HG03442 (cell line): ENCODE results near the gene RFNG.

ENCODE experiments used
- ATAC-seq: cut with Tn5 transposase; IDR thresholded peaks from one replicate; pipeline ENCODE4 v1.9.1; 2021; ENCODE audit warnings: mild to moderate bottlenecking, moderate library complexity; ENCODE audit not compliant: unreplicated experiment

The RFNG gene

GRCh38 chr17:82089723-82090548 lies 38.3 kb upstream of the RFNG start:
- no peak for ATAC-seq

DNA sequence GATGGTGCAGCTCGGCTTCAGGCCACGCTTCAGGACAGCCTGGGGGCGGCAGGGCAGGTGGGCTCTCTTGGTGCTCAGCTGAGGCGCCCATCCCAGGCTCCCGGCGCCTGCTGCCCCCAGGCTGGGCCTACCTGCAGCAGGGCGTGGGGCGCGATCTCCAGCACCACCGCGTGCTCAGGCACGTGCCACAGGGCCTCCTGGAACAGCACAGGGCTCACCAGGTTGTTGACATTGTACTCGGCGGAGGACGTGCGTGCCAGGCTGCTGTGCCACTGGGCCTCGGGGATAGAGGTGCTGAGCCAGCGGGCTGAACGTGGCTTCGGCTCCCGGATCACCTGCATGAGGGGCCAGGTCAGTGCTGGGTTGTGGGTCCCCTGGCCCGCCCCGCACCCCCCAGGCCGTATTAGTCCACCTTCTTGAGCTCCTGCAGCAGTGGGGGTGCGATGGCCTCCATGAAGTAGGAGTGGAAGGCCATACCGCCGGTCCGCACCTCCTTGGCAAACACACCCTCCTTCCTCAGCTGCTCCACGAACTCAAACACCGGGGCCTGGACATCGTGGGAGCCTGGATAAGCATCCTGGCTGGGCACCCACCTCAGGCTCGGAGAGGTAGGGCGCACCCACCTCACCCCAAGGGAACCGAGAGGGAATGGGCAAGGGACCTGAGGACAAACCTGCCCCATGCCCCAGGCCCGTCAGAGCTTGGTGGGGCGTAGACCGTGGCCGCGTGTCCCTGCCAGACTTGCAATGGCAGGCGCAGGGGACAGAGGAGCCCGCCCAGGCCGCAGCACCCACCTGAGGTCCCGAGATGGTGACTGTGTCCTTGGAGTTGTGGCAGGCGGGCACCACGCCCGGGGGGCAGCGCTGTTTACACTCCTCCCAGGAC lies 37.5 kb upstream of the RFNG start:
- no peak for ATAC-seq

GRCh38 chr17:82087961-82088837 lies 36.6 kb upstream of the RFNG start:
- no peak for ATAC-seq

DNA sequence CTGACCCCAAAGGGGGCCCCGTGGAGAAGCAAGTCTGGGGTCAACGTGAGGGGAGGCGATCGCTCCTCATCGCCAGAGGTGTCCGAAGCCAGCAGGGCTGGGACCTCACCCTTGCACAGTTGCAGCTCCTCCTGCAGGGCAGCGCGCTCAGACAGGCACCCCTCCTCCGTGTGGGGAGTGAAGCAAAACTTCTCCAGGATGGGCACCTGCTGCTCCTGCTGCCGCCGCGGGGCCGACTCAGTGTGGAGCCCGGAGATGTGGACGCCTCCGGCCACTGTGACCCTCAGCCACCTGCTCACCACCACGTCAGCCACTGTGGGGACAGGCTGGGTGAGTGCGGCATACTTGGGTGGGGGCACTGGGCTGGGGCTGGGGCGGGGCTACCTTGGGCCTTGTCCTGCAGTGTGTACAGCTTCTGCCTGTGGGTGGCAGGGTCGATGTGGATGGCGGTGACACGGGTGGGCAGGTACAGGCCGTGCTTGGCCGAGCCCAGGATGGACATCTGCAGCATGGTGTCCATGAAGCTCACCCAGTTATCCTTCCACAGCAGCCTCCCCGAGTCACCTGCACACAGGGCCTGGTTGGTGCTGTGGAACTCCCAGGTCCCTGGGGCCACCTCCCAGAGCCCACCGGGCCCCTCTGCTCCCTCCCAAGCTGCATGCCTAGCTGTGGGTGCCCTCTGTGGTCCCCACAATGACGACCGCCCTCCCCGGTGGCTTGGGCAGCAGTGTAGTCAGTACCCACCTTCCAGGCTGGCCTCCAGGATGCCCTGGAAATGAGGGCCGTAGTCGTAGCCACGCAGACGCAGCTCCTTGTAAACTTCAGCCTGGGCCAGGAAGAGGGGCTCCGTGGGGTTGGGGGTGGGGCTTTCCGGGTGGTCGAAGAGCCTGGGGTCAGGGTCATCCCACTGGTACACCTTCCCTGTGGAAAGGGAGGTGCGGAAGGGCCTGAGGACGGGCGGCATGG lies 35.6 kb upstream of the RFNG start:
- ATAC-seq = no peak

- no peak for ATAC-seq
Observed at GRCh38 chr17:82085931-82086764, 34.5 kb upstream of the RFNG start.

DNA sequence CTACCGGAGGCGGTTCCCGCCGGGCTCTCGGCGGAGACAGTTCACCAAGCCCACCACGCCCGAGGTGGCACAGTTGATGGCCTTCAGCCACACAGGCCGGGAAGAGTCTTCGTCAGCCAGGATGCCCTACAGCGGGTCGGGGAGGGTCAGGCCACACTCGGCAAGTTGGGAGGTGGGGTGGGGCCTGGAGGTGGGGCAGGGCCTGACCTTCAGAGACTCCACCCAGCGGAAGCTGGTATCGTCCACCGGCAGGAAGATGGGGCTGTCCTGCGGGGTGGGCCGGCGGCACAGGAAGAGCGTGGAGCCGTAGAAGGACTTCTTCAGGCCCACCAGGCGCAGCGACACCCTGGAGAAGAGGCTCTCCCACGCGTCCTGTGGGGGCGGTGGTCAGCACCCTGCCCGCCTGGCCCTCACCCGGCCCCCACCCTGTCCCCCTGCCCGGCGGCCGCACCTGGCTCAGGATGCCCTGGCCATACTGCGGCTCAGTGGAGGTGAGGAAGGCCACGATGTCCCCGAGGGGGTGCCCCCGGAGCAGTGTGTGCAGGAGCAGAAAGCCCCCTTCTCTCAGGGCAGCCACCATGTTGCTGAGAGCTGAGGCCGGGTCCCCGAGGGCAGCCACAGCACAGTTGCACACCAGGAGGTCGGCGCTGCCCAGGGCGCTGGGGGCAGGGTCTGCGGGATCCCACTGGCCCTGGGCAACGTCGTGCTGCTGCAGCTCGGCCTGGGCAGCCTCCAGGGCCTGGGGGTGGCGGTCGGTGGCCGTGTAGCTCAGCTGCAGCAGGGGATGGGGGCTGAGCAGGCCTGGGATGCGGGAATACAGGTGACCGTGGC lies 33.6 kb upstream of the RFNG start:
- no peak for ATAC-seq

DNA sequence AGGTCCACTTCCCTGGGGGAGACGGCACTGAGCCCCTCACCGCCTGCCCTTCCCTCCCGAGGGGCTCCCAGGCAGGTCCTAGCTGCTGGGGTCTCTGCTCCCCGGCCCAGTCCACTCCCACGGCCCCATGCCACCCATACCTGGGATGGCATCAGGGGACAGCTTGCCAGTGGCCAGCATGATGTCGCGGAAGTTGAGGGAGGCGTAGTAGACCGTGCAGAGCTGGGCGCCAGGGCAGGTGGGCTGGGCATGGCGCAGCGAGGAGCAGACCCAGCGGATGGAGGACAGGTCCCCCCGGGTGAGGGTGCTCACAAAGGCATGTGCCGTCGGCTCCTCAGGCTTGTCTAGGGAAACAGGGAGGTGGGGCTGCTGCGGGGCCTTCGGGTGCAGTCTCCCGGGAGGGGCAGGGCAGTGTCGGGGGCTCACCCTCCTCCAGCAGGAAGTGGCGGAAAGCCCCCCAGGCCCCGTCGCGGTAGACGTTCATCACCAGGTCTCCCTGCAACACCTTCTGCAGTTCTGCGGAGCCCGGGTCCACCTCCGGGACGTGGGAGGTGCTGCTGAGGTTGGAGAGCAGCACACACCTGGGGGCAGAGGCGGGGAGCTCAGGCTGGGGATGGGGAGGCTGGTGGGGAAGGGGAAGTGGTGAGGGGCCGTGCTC lies 32.9 kb upstream of the RFNG start:
- no peak for ATAC-seq

DNA sequence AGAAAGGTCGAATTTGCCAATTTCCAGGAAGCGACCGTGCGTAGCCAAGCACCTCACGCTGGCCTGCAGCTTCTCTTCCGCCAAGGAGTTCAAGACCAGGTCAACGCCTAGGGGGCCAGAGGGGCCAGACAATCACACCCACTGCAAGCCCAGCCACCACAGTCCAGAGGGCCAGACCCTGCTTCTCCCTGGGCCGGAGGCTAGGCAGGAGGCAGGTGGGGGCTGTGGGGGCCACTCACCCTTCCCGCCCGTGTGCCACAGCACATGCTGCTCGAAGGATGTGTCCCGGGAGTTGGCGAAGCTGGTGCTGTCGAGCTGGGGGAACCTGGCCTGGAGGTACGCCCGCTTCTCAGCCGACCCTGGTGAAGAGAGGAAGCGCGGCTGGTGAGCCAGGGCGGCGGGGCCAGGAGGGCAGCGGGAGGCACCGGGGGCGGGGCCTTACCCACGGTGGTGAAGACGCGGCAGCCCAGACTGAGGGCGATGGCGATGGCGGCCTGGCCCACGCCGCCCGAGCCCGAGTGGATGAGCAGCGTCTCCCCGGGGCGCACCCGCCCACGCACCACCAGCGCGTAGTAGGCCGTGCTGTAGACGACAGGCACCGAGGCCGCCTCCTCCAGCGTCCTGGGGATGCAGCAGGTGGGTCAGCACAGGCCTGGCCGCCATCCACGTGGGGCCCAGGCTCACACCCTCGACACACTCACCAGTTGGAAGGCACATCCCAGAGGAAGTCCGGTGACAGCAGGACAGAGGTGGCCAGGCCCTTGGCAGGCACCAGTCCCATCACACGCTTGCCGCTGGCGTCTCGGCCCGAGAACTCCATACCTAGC lies 32.1 kb upstream of the RFNG start:
- ATAC-seq = no peak

- no peak for ATAC-seq
Observed at GRCh38 chr17:82083009-82083408, 31.4 kb upstream of the RFNG start.

- no peak for ATAC-seq
Observed at GRCh38 chr17:82082456-82082855, 30.8 kb upstream of the RFNG start.

GRCh38 chr17:82081966-82082365 lies 30.4 kb upstream of the RFNG start:
- ATAC-seq = no peak

DNA sequence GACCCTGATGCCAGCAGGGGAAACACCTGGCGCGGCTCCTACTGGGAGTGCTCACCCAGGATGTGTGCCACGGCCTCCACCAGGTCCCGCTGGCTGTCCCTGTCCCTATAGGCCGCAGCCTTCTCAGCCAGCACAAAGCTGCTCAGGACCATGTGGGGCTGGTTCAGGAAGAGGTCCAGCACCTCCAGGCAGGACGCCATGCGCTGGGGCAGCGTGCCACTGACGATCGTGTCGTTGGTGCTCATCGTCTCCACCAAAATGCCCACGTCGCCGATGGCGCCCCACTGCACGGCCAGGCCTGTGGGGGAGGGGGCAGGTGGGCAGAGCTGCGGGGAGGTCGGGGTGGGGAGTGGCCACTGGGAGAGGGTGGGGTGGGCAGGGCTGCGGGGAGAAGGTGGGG lies 29.9 kb upstream of the RFNG start:
- ATAC-seq = no peak

DNA sequence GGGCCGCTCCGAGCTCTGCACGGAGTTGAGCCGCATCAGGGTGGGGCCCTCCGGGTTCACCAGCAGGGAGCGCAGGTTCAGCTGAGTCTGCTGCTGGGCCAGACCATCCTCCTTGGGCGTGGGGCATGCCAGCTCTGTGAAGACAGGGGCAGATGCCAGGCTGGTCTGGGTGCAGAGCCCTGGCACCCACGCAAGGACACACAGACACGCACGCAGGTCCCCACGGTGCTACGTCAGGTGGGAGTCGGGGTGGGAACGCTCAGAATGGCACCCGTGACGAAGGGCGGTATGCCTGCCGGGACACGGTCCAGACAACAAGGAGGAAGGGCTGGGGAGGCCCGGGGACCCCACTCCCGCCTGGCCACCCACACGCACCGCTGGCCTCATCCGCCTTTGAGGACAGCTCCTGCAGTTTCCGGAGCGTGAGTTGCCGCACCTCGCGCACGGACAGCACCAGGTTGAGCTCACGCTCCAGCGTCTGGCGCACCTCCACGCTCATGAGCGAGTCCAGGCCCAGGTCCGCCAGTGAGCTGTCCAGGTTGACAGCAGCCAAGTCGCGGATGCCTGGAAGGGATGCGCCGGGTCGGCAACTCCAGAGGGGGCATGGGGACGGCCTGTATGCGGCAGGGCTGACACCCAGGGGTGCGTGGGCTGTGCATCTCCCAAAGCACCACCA lies 29.3 kb upstream of the RFNG start:
- ATAC-seq = no peak

DNA sequence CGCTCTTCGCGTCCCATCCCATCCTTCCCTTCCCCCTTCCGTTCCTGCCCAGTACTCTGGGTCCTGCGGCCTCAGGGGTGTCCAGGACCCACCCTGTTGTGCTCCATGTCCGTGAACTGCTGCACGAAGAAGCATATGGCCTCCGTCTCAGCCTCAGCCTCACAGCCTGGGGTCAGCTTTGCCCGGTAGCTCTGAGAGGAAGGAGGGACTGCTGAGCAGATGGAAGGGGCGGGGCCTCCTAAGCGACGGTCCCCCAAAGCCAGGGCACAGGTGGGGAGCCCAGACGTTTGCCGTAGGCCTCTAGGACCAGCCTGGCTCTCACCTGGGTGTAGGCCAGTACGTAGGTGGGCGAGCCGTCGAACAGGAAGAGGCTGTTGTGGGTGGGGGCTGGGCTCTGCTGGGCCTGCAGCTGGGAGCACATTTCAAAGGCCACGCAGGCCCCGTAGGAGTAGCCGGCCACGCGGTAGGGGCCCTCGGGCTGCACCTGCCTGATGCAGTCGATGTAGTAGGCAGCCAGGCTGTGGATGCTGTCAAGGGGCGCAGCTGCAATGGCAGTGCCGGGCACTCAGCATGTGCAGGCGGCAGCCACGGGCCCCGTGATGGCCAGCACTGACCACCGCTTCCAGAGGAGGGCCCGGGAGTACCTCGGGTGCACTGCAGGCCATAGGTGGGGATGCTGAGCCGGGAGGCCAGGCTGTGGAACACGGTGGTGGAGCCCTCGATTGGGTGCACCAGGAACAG lies 28.6 kb upstream of the RFNG start:
- ATAC-seq = no peak

DNA sequence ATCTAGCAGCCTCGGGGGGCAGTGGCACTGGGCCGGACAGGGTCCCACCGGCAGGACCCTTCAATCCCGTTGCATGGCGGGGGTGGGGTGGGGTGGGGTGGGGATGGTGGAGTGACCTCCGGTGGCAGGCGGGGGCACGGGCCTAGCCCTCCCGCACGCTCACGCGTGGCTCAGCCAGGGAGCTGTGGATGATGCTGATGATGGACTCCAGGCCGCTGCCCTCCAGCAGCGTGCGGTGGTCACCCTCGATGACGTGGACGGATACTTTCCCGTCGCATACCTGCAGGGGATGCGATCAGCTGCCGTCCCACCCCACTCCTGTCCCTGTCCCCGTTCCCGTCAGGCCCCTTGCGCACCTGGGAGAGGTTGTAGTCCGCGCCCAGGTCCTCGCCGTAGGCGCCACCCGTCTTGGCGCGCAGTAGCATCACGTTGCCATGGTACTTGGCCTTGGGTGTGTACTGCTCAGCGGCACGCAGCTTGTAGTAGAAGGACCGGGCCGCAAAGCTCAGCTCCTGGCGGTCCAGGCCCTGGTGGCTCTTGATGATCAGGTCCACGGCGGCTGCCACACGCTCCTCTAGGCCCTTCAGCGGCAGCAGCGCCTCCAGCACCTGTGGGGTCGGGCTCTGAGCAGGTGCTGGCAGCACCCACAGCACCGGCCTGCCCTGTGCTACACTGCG lies 27.5 kb upstream of the RFNG start:
- no peak for ATAC-seq
